Bone marrow (tissue), 2 donors: ENCODE data around the gene NEDD8.
"Not testable (repeated sequence)": the region's sequence is repeated elsewhere in the genome, so short reads cannot be mapped to it uniquely, and the experiment has no call there.

Experiments used
- DNase-seq, 2 donors: peaks; one replicate each; lab custom pipeline; 2025; lab: John Stamatoyannopoulos, UW

Gene NEDD8

GRCh38 chr14:24222987-24223386 lies 9.2 kb downstream of the NEDD8 start:
- not testable (repeated sequence) for DNase-seq

- DNase-seq, result no peak
These were observed 12.6 kb downstream of the NEDD8 start for GRCh38 chr14:24219521-24219920.

GRCh38 chr14:24219080-24219479 lies 13.1 kb downstream of the NEDD8 start:
- DNase-seq, result no peak

- DNase-seq, result not testable (repeated sequence)
These were observed 15.3 kb downstream of the NEDD8 start for GRCh38 chr14:24216876-24217275.

- no peak for DNase-seq
These were observed 15.8 kb downstream of the NEDD8 start for GRCh38 chr14:24216345-24216699.

GRCh38 chr14:24215495-24216344 lies 16.4 kb downstream of the NEDD8 start, which contains the start of gene MDP1:
MDP1 (minus strand) TSS chr14:24216066; CDS start chr14:24215955, 111 bp downstream.
- peak; percentile 77 to 78 for DNase-seq

GRCh38 chr14:24213866-24214662 lies 18.1 kb downstream of the NEDD8 start:
- DNase-seq, result no peak

- peak; percentile 97 to 99 for DNase-seq
These were observed 19.0 kb downstream of the NEDD8 start, which contains the start of gene CHMP4A for GRCh38 chr14:24212924-24213865. CHMP4A (minus strand) TSS chr14:24213488; CDS start chr14:24213439, 49 bp downstream.

GRCh38 chr14:24211311-24211710 lies 20.9 kb downstream of the NEDD8 start:
- DNase-seq, result no peak

GRCh38 chr14:24207625-24208024 lies 24.5 kb downstream of the NEDD8 start:
- no peak for DNase-seq

- no peak for DNase-seq
These were observed 25.0 kb downstream of the NEDD8 start for GRCh38 chr14:24207104-24207551.

GRCh38 chr14:24206260-24207103 lies 25.7 kb downstream of the NEDD8 start:
- DNase-seq, result no peak

- DNase-seq, result no peak
These were observed 27.7 kb downstream of the NEDD8 start for GRCh38 chr14:24204163-24205146.

- not testable (repeated sequence) for DNase-seq
These were observed 28.8 kb downstream of the NEDD8 start for GRCh38 chr14:24203249-24203886.

- DNase-seq, result not testable (repeated sequence)
These were observed 29.6 kb downstream of the NEDD8 start for GRCh38 chr14:24202538-24202937.

- DNase-seq, result no peak
These were observed 33.2 kb downstream of the NEDD8 start for GRCh38 chr14:24198814-24199524.

- no peak for DNase-seq
These were observed 35.1 kb downstream of the NEDD8 start for GRCh38 chr14:24197056-24197450.
